Measurements from ENCODE around the gene TMC8. TPM values are rescaled to one million over a fixed set of nuclear protein-coding genes. Genes with fewer than 3 reads are reported as not detected.

The TMC8 gene
- total and polyA plus RNA-seq, 2 donors from 2014 or later: 1.0 to 35.9 TPM

DNA sequence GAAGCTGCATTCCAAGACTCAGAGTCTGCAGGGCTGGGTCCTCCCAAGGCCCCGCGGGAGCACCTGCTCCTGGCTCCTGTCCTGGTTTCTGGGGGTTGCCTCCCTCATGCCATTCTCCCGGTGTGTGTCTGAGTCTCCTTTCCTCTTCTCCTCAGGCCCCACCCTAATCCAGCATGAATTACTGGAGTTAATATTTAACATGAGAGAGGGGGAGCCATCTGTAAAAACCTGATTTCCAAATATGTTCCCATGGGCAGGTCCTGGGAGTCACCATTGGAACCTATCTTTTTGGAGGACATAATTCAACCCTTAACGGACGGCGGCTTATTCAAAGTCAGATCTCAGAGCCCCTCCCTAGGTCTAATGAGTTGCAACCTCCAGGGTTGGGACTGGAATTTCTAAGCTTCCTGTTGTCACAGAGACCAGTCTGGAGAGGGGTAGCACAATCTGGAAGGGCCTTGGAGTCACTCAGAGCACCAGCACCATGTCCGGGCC lies 21.0 kb downstream of the TMC8 start:
- intact Hi-C loops (cut with DNase I): no loop called here
- peak overlapping the region; percentile 32 to 44 for H3K27ac ChIP-seq (ENCODE audit: low read depth in 2 of 2, low read length in 2 of 2)
- H3K36me3 ChIP-seq (ENCODE audit: control insufficient read depth in 2 of 3, insufficient read depth in 3 of 3, low read length in 3 of 3): no peaks in the 10 kb centered on the region
- H3K9me3 ChIP-seq (ENCODE audit: control insufficient read depth in 2 of 3, insufficient read depth in 1 of 3, low read length in 3 of 3): no peaks in the 10 kb centered on the region
- FAIRE-seq (no peak), DNase-seq (peak in 3 of 5 donors; percentile 61 to 89 (median 62))
- no peak overlapping the region for H3K4me3 ChIP-seq (ENCODE audit: low read length in 3 of 3)
- H3K9ac ChIP-seq (ENCODE audit: low read length in 3 of 3): no peak overlapping the region
- no peaks in the 10 kb centered on the region for H3K27me3 ChIP-seq (ENCODE audit: control insufficient read depth, insufficient read depth, low read length)
- peaks cover 0 to 8% (median 7%) of the 10 kb centered on the region in 3 donors for H3K4me1 ChIP-seq (ENCODE audit: control insufficient read depth in 2 of 3, insufficient read depth in 2 of 3, low read depth in 1 of 3, low read length in 3 of 3)
- TF ChIP-seq, protein P1, sequence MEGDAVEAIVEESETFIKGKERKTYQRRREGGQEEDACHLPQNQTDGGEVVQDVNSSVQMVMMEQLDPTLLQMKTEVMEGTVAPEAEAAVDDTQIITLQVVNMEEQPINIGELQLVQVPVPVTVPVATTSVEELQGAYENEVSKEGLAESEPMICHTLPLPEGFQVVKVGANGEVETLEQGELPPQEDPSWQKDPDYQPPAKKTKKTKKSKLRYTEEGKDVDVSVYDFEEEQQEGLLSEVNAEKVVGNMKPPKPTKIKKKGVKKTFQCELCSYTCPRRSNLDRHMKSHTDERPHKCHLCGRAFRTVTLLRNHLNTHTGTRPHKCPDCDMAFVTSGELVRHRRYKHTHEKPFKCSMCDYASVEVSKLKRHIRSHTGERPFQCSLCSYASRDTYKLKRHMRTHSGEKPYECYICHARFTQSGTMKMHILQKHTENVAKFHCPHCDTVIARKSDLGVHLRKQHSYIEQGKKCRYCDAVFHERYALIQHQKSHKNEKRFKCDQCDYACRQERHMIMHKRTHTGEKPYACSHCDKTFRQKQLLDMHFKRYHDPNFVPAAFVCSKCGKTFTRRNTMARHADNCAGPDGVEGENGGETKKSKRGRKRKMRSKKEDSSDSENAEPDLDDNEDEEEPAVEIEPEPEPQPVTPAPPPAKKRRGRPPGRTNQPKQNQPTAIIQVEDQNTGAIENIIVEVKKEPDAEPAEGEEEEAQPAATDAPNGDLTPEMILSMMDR (IDR thresholded peaks at IDR 0.05; ENCODE audit: borderline replicate concordance, extremely low read depth, insufficient read depth): no peak

DNA sequence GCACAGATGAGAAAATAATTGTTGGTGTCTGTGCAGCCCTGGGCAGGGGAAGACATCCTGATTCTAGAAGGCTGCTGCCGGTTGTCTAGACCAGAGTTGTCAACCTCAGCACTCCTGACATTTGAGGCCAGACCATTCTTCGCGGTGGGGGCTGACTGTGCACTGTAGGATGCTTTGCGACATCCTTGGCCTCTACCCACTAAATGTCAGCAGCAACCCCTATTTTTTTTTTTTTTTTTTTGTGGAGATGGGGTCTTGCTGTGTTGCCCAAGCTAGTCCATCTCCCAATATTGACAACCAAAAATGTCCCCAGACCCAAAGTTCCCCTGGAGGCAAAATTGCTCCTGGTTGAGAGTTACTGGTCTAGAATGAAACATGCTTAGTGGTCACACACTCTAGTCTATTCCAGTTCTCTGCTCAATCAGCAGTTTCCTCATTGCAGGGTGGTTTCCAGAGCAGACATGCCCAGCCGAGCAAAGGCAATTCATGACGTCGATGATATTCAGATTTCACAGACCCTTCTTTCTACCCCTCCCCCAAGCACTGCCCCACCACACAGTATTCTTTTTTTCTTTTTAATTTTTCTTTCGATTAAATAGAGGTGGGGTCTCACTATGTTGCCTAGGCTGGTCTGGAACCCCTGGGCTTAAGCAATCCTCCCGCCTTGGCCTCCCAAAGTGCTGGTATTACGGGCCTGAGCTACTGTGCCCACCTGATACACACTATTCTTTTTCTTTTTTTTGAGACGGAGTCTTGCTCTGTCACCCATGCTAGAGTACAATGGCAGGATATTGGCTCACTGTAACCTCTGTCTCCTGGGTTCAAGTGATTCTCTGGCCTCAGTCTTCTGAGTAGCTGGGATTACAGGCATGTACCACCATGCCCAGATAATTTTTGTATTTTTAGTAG lies 24.6 kb downstream of the TMC8 start:
- intact Hi-C loops (cut with DNase I): no loop called here
- H3K9me3 ChIP-seq (ENCODE audit: control insufficient read depth in 2 of 3, insufficient read depth in 1 of 3, low read length in 3 of 3): no peaks in the 10 kb centered on the region
- no peaks in the 10 kb centered on the region for H3K27me3 ChIP-seq (ENCODE audit: control insufficient read depth, insufficient read depth, low read length)
- DNase-seq (peak in 2 of 5 donors; percentile 68 to 80), FAIRE-seq (no peak)
- H3K9ac ChIP-seq (ENCODE audit: low read length in 3 of 3): no peak overlapping the region
- H3K27ac ChIP-seq (ENCODE audit: low read depth in 2 of 2, low read length in 2 of 2): no peak overlapping the region
- TF ChIP-seq, protein P1 (IDR thresholded peaks at IDR 0.05; ENCODE audit: borderline replicate concordance, extremely low read depth, insufficient read depth): no peak
- peaks cover 0 to 7% (median 2%) of the 10 kb centered on the region in 3 donors for H3K4me1 ChIP-seq (ENCODE audit: control insufficient read depth in 2 of 3, insufficient read depth in 2 of 3, low read depth in 1 of 3, low read length in 3 of 3)
- no peaks in the 10 kb centered on the region for H3K36me3 ChIP-seq (ENCODE audit: control insufficient read depth in 2 of 3, insufficient read depth in 3 of 3, low read length in 3 of 3)
- no peak overlapping the region for H3K4me3 ChIP-seq (ENCODE audit: low read length in 3 of 3)

DNA sequence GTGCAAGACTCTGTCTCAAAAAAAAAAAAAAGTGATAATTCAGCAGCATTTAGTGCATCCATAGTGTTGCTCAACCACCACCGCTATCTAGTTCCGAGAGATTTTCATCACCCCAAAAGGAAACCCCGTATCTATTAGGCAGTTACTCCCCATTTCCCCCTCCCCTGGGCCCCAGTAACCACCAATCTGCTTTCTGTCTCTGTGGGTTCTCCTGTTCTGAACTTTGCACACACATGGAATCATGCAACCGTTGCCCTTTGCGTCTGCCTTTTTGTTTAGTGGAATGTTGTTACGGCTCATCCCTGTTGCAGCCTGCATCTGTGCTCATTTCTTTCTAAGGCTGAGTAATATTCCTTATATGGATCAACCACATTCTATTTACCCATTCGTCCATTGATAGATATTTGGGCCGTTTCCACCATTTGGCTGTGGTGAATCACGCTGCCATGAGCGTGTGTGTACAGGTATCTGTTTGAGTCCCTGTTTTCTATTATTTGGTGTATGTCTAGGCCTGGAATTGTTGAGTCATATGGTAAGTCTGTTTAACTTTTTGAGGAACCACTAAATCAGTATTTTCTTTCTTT lies 29.1 kb downstream of the TMC8 start:
- H3K36me3 ChIP-seq (ENCODE audit: control insufficient read depth in 2 of 3, insufficient read depth in 3 of 3, low read length in 3 of 3): no peaks in the 10 kb centered on the region
- H3K9me3 ChIP-seq (ENCODE audit: control insufficient read depth in 2 of 3, insufficient read depth in 1 of 3, low read length in 3 of 3): no peaks in the 10 kb centered on the region
- TF ChIP-seq, protein P1 (IDR thresholded peaks at IDR 0.05; ENCODE audit: borderline replicate concordance, extremely low read depth, insufficient read depth): no peak
- H3K4me3 ChIP-seq (ENCODE audit: low read length in 3 of 3): no peak overlapping the region
- no peaks in the 10 kb centered on the region for H3K4me1 ChIP-seq (ENCODE audit: control insufficient read depth in 2 of 3, insufficient read depth in 2 of 3, low read depth in 1 of 3, low read length in 3 of 3)
- no peaks in the 10 kb centered on the region for H3K27me3 ChIP-seq (ENCODE audit: control insufficient read depth, insufficient read depth, low read length)
- FAIRE-seq (no peak), DNase-seq (no peak)
- no peak overlapping the region for H3K27ac ChIP-seq (ENCODE audit: low read depth in 2 of 2, low read length in 2 of 2)
- intact Hi-C loops (cut with DNase I): no loop called here
- no peak overlapping the region for H3K9ac ChIP-seq (ENCODE audit: low read length in 3 of 3)

Data from kidney (tissue), 14 donors.